ENCODE results near the gene ATP10A.

ATP10A gene

DNA sequence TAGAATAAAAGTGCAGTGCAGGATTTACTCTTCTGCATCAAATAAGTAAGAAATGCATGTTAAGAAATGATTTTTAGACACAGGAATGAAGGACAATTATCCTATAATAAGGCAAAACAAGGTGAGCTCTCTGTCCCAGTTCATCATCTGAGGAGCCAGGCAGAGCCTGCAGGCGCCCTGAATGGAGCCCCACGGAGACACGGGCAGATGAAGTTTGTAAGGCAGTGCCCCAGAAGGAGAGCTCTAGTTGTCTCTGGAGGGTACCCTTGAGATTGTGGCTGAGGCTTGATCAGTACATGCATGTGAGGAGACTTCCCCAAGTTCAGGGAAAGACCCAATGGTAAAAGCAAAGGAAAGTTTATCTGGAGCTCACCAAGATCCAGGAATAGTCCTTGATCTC, 50.3 kb downstream of the ATP10A start:
- H3K27ac ChIP-seq, result no peak overlapping the region
- TF ChIP-seq, protein P1, sequence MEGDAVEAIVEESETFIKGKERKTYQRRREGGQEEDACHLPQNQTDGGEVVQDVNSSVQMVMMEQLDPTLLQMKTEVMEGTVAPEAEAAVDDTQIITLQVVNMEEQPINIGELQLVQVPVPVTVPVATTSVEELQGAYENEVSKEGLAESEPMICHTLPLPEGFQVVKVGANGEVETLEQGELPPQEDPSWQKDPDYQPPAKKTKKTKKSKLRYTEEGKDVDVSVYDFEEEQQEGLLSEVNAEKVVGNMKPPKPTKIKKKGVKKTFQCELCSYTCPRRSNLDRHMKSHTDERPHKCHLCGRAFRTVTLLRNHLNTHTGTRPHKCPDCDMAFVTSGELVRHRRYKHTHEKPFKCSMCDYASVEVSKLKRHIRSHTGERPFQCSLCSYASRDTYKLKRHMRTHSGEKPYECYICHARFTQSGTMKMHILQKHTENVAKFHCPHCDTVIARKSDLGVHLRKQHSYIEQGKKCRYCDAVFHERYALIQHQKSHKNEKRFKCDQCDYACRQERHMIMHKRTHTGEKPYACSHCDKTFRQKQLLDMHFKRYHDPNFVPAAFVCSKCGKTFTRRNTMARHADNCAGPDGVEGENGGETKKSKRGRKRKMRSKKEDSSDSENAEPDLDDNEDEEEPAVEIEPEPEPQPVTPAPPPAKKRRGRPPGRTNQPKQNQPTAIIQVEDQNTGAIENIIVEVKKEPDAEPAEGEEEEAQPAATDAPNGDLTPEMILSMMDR (conservative IDR thresholded peaks at IDR 0.05), result no peak
- TF ChIP-seq ZFX (IDR thresholded peaks at IDR 0.05), result no peak

GRCh38 chr15:25812073-25812472, 51.1 kb downstream of the ATP10A start:
- H3K27ac ChIP-seq, result no peak overlapping the region
- TF ChIP-seq, protein P1 (conservative IDR thresholded peaks at IDR 0.05), result no peak
- TF ChIP-seq ZFX (IDR thresholded peaks at IDR 0.05), result no peak

GRCh38 chr15:25811481-25811906, 51.6 kb downstream of the ATP10A start:
- H3K27ac ChIP-seq, result no peak overlapping the region
- no peak for TF ChIP-seq ZFX (IDR thresholded peaks at IDR 0.05)
- TF ChIP-seq, protein P1 (conservative IDR thresholded peaks at IDR 0.05), result no peak

DNA sequence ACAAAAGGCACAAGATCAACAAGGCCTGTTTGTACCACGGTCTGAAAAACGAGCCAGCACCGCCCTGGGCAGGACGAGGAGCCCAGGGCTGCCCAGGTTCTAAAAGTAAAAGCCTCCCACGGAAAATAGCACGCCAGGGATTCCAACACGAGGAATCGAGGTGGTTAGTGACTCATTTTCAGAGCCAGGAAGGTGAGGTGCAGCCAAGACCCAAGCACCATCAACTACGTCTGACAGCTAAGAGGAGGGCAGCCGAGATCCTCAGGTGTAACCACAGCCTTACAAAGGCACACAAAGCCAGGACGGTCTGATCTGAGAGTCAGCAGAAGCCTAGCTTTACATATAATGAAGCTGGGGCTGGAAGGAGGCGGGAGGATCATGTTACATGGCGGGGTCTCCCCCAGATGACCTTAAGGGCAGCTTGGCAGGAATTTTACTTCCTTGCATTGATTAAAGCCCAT, 52.5 kb downstream of the ATP10A start:
- H3K27ac ChIP-seq, result no peak overlapping the region
- no peak for TF ChIP-seq ZFX (IDR thresholded peaks at IDR 0.05)
- TF ChIP-seq, protein P1 (conservative IDR thresholded peaks at IDR 0.05), result no peak

GRCh38 chr15:25810154-25810553, 53.0 kb downstream of the ATP10A start:
- H3K27ac ChIP-seq, result no peak overlapping the region
- no peak for TF ChIP-seq ZFX (IDR thresholded peaks at IDR 0.05)
- TF ChIP-seq, protein P1 (conservative IDR thresholded peaks at IDR 0.05), result no peak

DNA sequence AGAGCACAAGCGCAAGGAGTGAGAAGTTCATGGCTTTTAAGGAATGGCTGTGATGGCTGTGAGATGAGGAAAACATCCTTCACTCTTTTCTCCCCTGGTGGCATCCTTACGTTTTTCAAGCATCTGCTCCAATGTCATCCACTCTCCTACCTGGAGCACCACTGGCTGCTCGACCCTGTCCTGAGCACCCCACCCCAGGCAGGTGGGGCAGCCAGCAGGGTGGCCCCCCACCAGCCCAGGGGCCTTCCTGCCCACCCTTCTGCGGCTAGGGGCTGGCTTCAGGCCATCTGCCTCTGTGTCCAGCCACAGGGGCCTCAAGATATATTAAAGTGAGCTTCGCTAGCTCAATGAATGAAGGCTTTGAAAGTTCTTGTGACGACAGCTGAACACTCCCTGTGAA, 56.1 kb downstream of the ATP10A start:
- TF ChIP-seq ZFX (IDR thresholded peaks at IDR 0.05), result no peak
- TF ChIP-seq, protein P1 (conservative IDR thresholded peaks at IDR 0.05), result no peak
- no peak overlapping the region for H3K27ac ChIP-seq

GRCh38 chr15:25805031-25805430, 58.1 kb downstream of the ATP10A start:
- no peak for TF ChIP-seq ZFX (IDR thresholded peaks at IDR 0.05)
- TF ChIP-seq, protein P1 (conservative IDR thresholded peaks at IDR 0.05), result no peak
- no peak overlapping the region for H3K27ac ChIP-seq
